BE2C (cell line): ENCODE results near the gene ACTR5.

Source experiments
- DNase-seq: peaks from one replicate; pipeline ENCODE4 v3.0.0-alpha.2; 2020
- H3K27me3 ChIP-seq: fragments of 250-450 bp; sonication (Bioruptor Pico); 2 replicates; pipeline ENCODE4 v1.5.1; 2020; ENCODE audit warnings: mild to moderate bottlenecking
- H3K36me3 ChIP-seq: fragments of 250-450 bp; sonication (Bioruptor Pico); 2 replicates; pipeline ENCODE4 v1.5.1; 2020; ENCODE audit warnings: mild to moderate bottlenecking
- H3K4me1 ChIP-seq: fragments of 250-450 bp; sonication (Bioruptor Pico); 2 replicates; pipeline ENCODE4 v1.5.1; 2020
- H3K4me3 ChIP-seq: 2 replicates; pipeline ENCODE4 v1.5.1; 2011; ENCODE audit warnings: low read depth, low read length
- H3K9me3 ChIP-seq: fragments of 250-450 bp; sonication (Bioruptor Pico); 2 replicates; pipeline ENCODE4 v1.5.1; 2020
- CTCF ChIP-seq: IDR thresholded peaks from 2 replicates; pipeline ENCODE4 v1.5.1; 2012; ENCODE audit warnings: mild to moderate bottlenecking, low read depth, low read length

Gene ACTR5

DNA sequence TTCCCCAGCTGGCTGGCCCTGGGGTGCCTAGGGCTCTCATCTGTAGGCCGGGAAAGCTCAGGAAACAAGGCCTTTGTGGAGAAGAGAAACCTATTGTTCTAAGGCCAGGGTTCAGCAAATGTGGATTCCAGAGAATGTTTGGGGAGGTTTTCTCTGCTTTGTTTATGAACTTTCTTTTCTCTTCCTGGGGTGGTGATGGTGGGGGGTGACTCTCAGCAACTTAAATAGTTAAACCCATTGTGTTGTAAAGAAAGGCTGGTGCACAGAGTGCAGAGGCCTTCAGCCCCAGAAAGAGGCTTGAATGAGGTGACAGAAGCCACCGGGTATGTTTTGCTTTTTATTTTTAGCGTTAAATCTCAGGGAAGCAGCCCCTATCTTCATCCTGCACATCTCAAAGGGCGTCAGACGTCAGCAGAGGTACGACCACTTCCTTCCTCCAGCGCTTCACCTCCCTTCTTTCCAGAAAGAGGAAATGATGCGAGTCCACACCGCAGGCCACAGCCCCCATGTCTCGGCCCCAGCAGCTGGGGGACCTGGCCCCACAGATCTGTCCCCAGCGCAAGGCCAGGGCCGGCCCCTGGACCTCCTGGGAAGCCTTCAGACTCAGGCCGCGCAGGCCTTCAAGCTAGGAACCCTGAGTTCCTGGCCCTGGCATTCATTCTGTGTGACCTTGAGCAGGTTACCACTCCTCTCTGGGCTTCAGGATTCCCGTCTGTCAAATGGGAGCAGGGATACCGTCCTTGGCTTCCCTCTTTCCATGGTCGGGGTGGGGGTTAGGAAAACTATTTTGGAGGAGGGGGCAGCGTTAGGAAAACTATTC lies 56.6 kb downstream of the ACTR5 start:
- Histone ChIP-seq H3K27me3 (no peaks in the 10 kb centered on the region), H3K4me3 (peak overlapping the region; percentile 89), H3K9me3 (no peaks in the 10 kb centered on the region), H3K4me1 (no peaks in the 10 kb centered on the region), H3K36me3 (peaks cover 12% of the 10 kb centered on the region)
- no peak for DNase-seq
- TF ChIP-seq CTCF = no peak

- H3K36me3 ChIP-seq = peaks cover 19% of the 10 kb centered on the region
- peak; percentile 90 for DNase-seq
- H3K27me3 ChIP-seq = no peaks in the 10 kb centered on the region
- no peaks in the 10 kb centered on the region; the same call in 1 of the 2 replicates for H3K4me1 ChIP-seq
- H3K4me3 ChIP-seq = peak within 1 kb of the TSS; percentile 89
- no peaks in the 10 kb centered on the region for H3K9me3 ChIP-seq
- TF ChIP-seq CTCF = no peak
Observed at GRCh38 chr20:38805502-38805957, 57.3 kb downstream of the ACTR5 start, which contains the start of gene PPP1R16B. TSS of gene PPP1R16B (plus strand) at chr20:38805697. CDS start at chr20:38835926, 30,229 bp downstream.

GRCh38 chr20:38805958-38806854 lies 57.9 kb downstream of the ACTR5 start:
- Histone ChIP-seq H3K36me3 (peaks cover 25% of the 10 kb centered on the region), H3K4me3 (peak overlapping the region; percentile 89), H3K9me3 (no peaks in the 10 kb centered on the region), H3K4me1 (no peaks in the 10 kb centered on the region; the same call in 1 of the 2 replicates), H3K27me3 (no peaks in the 10 kb centered on the region)
- 0 out of 2 replicates have a peak, but pooled peaks have one; percentile 5 for TF ChIP-seq CTCF
- peak; percentile 57 for DNase-seq

- Histone ChIP-seq H3K27me3 (no peaks in the 10 kb centered on the region), H3K9me3 (no peaks in the 10 kb centered on the region), H3K4me3 (peak overlapping the region; percentile 89), H3K4me1 (peaks cover 4% of the 10 kb centered on the region), H3K36me3 (peaks cover 31% of the 10 kb centered on the region)
- DNase-seq = peak; percentile 33
- TF ChIP-seq CTCF = no peak
Observed at GRCh38 chr20:38806855-38807655, 58.8 kb downstream of the ACTR5 start.

GRCh38 chr20:38809942-38810341 lies 61.7 kb downstream of the ACTR5 start:
- DNase-seq = no peak
- TF ChIP-seq CTCF = no peak
- peaks cover 31% of the 10 kb centered on the region for H3K36me3 ChIP-seq
- no peak overlapping the region for H3K4me3 ChIP-seq
- H3K27me3 ChIP-seq = no peaks in the 10 kb centered on the region
- no peaks in the 10 kb centered on the region for H3K9me3 ChIP-seq
- peaks cover 4% of the 10 kb centered on the region for H3K4me1 ChIP-seq
